Measurements from ENCODE around the gene KIF5A. TPM values are rescaled to one million over a fixed set of nuclear protein-coding genes. Genes with fewer than 3 reads are reported as not detected.

KIF5A gene
- total RNA-seq, 4 donors from 2014 or later: 0.15 to 0.22 (median 0.19) TPM; not detected in 1

DNA sequence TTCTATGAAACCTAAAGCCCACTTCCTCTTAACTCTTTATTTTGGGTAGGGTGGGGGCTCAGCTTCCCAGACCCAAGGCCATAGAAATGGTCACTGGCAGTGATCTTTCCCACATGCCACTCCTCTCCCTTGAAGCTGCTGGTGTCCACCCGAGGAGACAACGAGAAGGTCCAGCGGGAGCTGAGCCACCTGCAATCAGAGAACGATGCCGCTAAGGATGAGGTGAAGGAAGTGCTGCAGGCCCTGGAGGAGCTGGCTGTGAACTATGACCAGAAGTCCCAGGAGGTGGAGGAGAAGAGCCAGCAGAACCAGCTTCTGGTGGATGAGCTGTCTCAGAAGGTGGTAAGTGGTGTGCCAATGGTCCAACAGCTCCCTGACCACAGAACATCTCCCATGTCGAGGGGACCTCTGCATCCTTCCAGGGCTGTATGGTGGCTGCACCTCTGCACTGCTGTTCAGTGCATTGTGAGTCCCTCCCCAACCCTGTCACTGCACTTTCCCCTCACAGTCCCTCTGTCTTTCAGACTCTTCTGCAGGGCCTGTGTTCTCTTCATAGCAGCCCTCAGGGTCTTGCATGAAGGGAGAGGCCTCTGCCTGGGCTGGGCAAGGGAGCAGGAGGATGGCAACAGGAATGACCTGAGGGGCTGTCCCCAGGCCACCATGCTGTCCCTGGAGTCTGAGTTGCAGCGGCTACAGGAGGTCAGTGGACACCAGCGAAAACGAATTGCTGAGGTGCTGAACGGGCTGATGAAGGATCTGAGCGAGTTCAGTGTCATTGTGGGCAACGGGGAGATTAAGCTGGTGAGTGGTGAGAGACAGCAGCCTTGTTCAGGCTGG lies 22.3 kb downstream of the KIF5A start:
- intact Hi-C loops (cut with DNase I): no loop called here
- WGBS, 2 donors: 79 to 88% methylated on average over 9 to 12 of the region's 12 CpGs
- H3K27me3 ChIP-seq: peaks cover 0 to 7% (median 0%) of the 10 kb centered on the region in 4 donors
- H3K36me3 ChIP-seq: no peaks in the 10 kb centered on the region
- no peak overlapping the region for H3K27ac ChIP-seq
- TF ChIP-seq POLR2A (IDR thresholded peaks at IDR 0.05): no peak
- no peak for TF ChIP-seq CTCF (IDR thresholded peaks at IDR 0.05)
- H3K4me1 ChIP-seq: no peaks in the 10 kb centered on the region
- no peak for DNase-seq
- no peaks in the 10 kb centered on the region for H3K9me3 ChIP-seq
- H3K4me3 ChIP-seq: no peak overlapping the region

DNA sequence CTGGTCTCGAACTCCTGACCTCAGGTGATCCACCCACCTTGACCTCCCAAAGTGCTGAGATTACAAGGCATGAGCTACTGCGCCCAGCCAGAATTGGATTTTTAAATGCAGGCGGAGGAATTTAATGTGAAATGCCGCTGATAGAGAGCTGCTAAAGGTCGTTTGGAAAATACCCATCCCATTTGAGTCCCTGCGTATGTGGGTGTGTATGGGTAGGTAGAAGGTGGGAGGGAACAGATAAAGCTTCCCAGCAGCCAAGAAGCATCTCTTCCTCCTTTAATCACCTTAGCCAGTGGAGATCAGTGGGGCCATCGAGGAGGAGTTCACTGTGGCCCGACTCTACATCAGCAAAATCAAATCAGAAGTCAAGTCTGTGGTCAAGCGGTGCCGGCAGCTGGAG lies 25.0 kb downstream of the KIF5A start:
- TF ChIP-seq POLR2A (IDR thresholded peaks at IDR 0.05) (no peak), CTCF (IDR thresholded peaks at IDR 0.05) (no peak)
- no peaks in the 10 kb centered on the region for H3K4me1 ChIP-seq
- WGBS, 2 donors: 77 to 89% methylated on average over 9 to 10 of the region's 10 CpGs
- no peaks in the 10 kb centered on the region for H3K9me3 ChIP-seq
- H3K27me3 ChIP-seq: no peaks in the 10 kb centered on the region
- no peaks in the 10 kb centered on the region for H3K36me3 ChIP-seq
- no peak overlapping the region for H3K27ac ChIP-seq
- intact Hi-C loops (cut with DNase I): no loop called here
- no peak for DNase-seq
- H3K4me3 ChIP-seq: no peak overlapping the region

- no peaks in the 10 kb centered on the region for H3K4me1 ChIP-seq
- H3K27me3 ChIP-seq: no peaks in the 10 kb centered on the region
- H3K27ac ChIP-seq: no peak overlapping the region
- TF ChIP-seq CTCF (IDR thresholded peaks at IDR 0.05) (no peak), POLR2A (IDR thresholded peaks at IDR 0.05) (no peak)
- H3K4me3 ChIP-seq: no peak overlapping the region
- no peaks in the 10 kb centered on the region for H3K9me3 ChIP-seq
- 84 to 89% methylated on average over 6 to 11 of the region's 12 CpGs for WGBS, 2 donors
- no peak for DNase-seq
- no peaks in the 10 kb centered on the region for H3K36me3 ChIP-seq
- intact Hi-C loops (cut with DNase I): no loop called here
These were observed 26.1 kb downstream of the KIF5A start for GRCh38 chr12:57575771-57576612.

GRCh38 chr12:57576613-57577160 lies 26.8 kb downstream of the KIF5A start:
- no peak overlapping the region for H3K4me3 ChIP-seq
- no peaks in the 10 kb centered on the region for H3K36me3 ChIP-seq
- no peaks in the 10 kb centered on the region for H3K9me3 ChIP-seq
- no peak for TF ChIP-seq CTCF (IDR thresholded peaks at IDR 0.05)
- no peak for TF ChIP-seq POLR2A (IDR thresholded peaks at IDR 0.05)
- DNase-seq: no peak
- H3K27me3 ChIP-seq: no peaks in the 10 kb centered on the region
- WGBS, 2 donors: 66 to 76% methylated on average over 9 of the region's 9 CpGs
- H3K27ac ChIP-seq: no peak overlapping the region
- no peaks in the 10 kb centered on the region for H3K4me1 ChIP-seq
- intact Hi-C loops (cut with DNase I): no loop called here
